SIG-M5 treated with dmso at 0.1 percent for 504 hours (cell line): Measurements from ENCODE around the gene WNK2.

Source experiments
- DNase-seq: peaks from one replicate; lab custom pipeline; 2025; ENCODE audit not compliant: unreplicated experiment; lab: John Stamatoyannopoulos, UW

The WNK2 gene

GRCh38 chr9:93264338-93265125 lies 80.6 kb downstream of the WNK2 start:
- DNase-seq, result no peak

GRCh38 chr9:93265301-93265971 lies 81.5 kb downstream of the WNK2 start:
- no peak for DNase-seq

- DNase-seq, result no peak
These were observed 82.0 kb downstream of the WNK2 start for GRCh38 chr9:93265972-93266371.

GRCh38 chr9:93266521-93267001 lies 82.6 kb downstream of the WNK2 start:
- DNase-seq, result no peak

GRCh38 chr9:93267091-93267541 lies 83.2 kb downstream of the WNK2 start:
- DNase-seq, result no peak

- DNase-seq, result no peak
These were observed 84.0 kb downstream of the WNK2 start for GRCh38 chr9:93267681-93268505.

- no peak for DNase-seq
These were observed 84.8 kb downstream of the WNK2 start for GRCh38 chr9:93268551-93269314.

GRCh38 chr9:93270976-93271375 lies 87.0 kb downstream of the WNK2 start:
- no peak for DNase-seq

GRCh38 chr9:93276973-93277372 lies 93.0 kb downstream of the WNK2 start:
- DNase-seq, result no peak

GRCh38 chr9:93278144-93278543 lies 94.2 kb downstream of the WNK2 start:
- DNase-seq, result no peak

- no peak for DNase-seq
These were observed 96.8 kb downstream of the WNK2 start for GRCh38 chr9:93280661-93281259.

GRCh38 chr9:93286252-93287188 lies 102.6 kb downstream of the WNK2 start:
- no peak for DNase-seq

GRCh38 chr9:93287189-93287552 lies 103.2 kb downstream of the WNK2 start:
- DNase-seq, result no peak

- DNase-seq, result no peak
These were observed 103.7 kb downstream of the WNK2 start for GRCh38 chr9:93287593-93287992.

GRCh38 chr9:93288341-93288740 lies 104.4 kb downstream of the WNK2 start:
- DNase-seq, result peak; percentile 11

GRCh38 chr9:93288891-93289883 lies 105.2 kb downstream of the WNK2 start:
- DNase-seq, result no peak

GRCh38 chr9:93290495-93291434 lies 106.8 kb downstream of the WNK2 start:
- no peak for DNase-seq
